K562 (cell line): ENCODE data around the gene SLC9A2. TPM values are rescaled to one million over a fixed set of nuclear protein-coding genes. Genes with fewer than 3 reads are reported as not detected.

Experiments
- ATAC-seq: fragments of 200-7000 bp; cut with Tn5 transposase; 3 replicates; pipeline ENCODE4 v1.9.1; 2020; ENCODE audit warnings: moderate library complexity
- BruUV-seq: library from RNA; stranded (reverse); fragments of 400-500 nt; replicated peaks from 2 replicates; lab custom pipeline; 2021; lab: Mats Ljungman, UMichigan
- CTCF ChIA-PET: fragments of 300-600 bp; formaldehyde crosslinking; extraction: SDS; loops from one replicate; lab custom pipeline; 2021; ENCODE audit warnings: low intra/inter-chr PET ratio; lab: Yijun Ruan, JAX
- POLR2A ChIA-PET: fragments of 300-600, 350-650 bp; sonication (Branson Sonifier 250); formaldehyde crosslinking; extraction: SDS; loops from one replicate; lab custom pipeline; 2021; ENCODE audit warnings: antibody characterized with exemption, inconsistent platforms; lab: Yijun Ruan, JAX
- DNase-seq, 4 experiments: peaks; one replicate each; pipeline versions ENCODE4 v3.0.0 to v3.0.0-alpha.2; 2011 to 2018; ENCODE audit warnings: low spot score in 3 of 4, mixed read lengths in 3 of 4; ENCODE audit errors: extremely low read depth in 1 of 4
- FAIRE-seq: peaks from 2 replicates; lab custom pipeline; 2011; peaks lifted over from hg19 to GRCh38; lab: Jason Lieb, UNC
- H2AFZ ChIP-seq: 2 replicates; pipeline ENCODE4 v1.6.0; 2011; ENCODE audit warnings: low read depth, low read length, control low read depth, inconsistent platforms
- H3K27ac ChIP-seq: fragments of 200-600 bp; 3 replicates; pipeline ENCODE4 v1.8.0; 2011; ENCODE audit warnings: low read depth, mild to moderate bottlenecking, control low read depth, inconsistent platforms, low read length, moderate library complexity, mixed read lengths; ENCODE audit errors: extremely low read depth
- H3K27me3 ChIP-seq, 2 experiments: fragments of 300-600 bp in 1 of 2; 2 replicates in 1 of 2; 3 replicates in 1 of 2; pipeline versions ENCODE4 v1.6.0 to v1.8.0; 2011; ENCODE audit warnings: inconsistent platforms in 2 of 2, low read length in 2 of 2, mild to moderate bottlenecking in 1 of 2, mixed read lengths in 1 of 2, moderate library complexity in 1 of 2; ENCODE audit not compliant: control insufficient read depth in 2 of 2, insufficient read depth in 2 of 2
- H3K36me3 ChIP-seq: fragments of 300-600 bp; 3 replicates; pipeline ENCODE4 v1.8.0; 2011; ENCODE audit warnings: mild to moderate bottlenecking, low read length, inconsistent platforms; ENCODE audit not compliant: control insufficient read depth, insufficient read depth
- H3K4me1 ChIP-seq, 2 experiments: fragments of 200-600 bp in 1 of 2; replicated peaks in 1 of 2; 2 replicates in 1 of 2; 3 replicates in 1 of 2; pipeline versions ENCODE4 v1.5.1 to v1.8.0; 2011; ENCODE audit warnings: inconsistent platforms in 2 of 2, low read length in 2 of 2, mild to moderate bottlenecking in 1 of 2, mixed read lengths in 1 of 2, moderate library complexity in 1 of 2; ENCODE audit not compliant: control insufficient read depth in 2 of 2, insufficient read depth in 2 of 2
- H3K4me2 ChIP-seq: 2 replicates; pipeline ENCODE4 v1.6.1; 2011; ENCODE audit warnings: low read length, control low read depth, inconsistent platforms, mixed read lengths; ENCODE audit not compliant: insufficient read depth
- H3K4me3 ChIP-seq: fragments of 200-600 bp; sonication (generic), shearing (Covaris generic); 2 replicates; pipeline ENCODE4 v1.5.1; 2016; ENCODE audit warnings: control low read depth, inconsistent platforms
- H3K79me2 ChIP-seq: fragments of 200-600 bp; 3 replicates; pipeline ENCODE4 v1.8.0; 2011; ENCODE audit warnings: low read length, inconsistent platforms; ENCODE audit not compliant: control insufficient read depth, insufficient read depth
- H3K9ac ChIP-seq, 2 experiments: 2 replicates each; pipeline versions ENCODE4 v1.6.0 to v1.6.1; 2011; ENCODE audit warnings: low read depth in 2 of 2, low read length in 2 of 2, control low read depth in 1 of 2, inconsistent platforms in 1 of 2, mild to moderate bottlenecking in 1 of 2, mixed read lengths in 1 of 2; ENCODE audit not compliant: insufficient read depth in 1 of 2
- H3K9me1 ChIP-seq: one replicate; pipeline ENCODE4 v1.6.0; 2011; ENCODE audit warnings: inconsistent platforms, mild to moderate bottlenecking, low read length, moderate library complexity; ENCODE audit not compliant: control insufficient read depth, insufficient read depth
- H3K9me3 ChIP-seq: replicated peaks from 2 replicates; pipeline ENCODE4 v1.5.1; 2011; ENCODE audit warnings: low read depth, low read length, inconsistent platforms; ENCODE audit not compliant: control insufficient read depth, insufficient read depth
- H4K20me1 ChIP-seq: replicated peaks from 2 replicates; pipeline ENCODE4 v1.6.1; 2011; ENCODE audit warnings: low read length, inconsistent platforms, mixed read lengths; ENCODE audit not compliant: control insufficient read depth, insufficient read depth
- ETV5 ChIP-seq: sonication (generic); formaldehyde crosslinking; IDR thresholded peaks from 2 replicates; pipeline ENCODE4 v1.4.0; 2020; ENCODE audit warnings: low read depth, mild to moderate bottlenecking, missing genetic modification reagents
- PBX2 ChIP-seq, 2 experiments: IDR thresholded peaks in 1 of 2; conservative IDR thresholded peaks in 1 of 2; 2 replicates each; pipeline ENCODE4 v1.6.1; 2016; ENCODE audit warnings: low read depth in 2 of 2, mild to moderate bottlenecking in 1 of 2, missing compliant biosample characterization in 1 of 2, missing genetic modification characterization in 1 of 2, moderate library complexity in 1 of 2
- RNF2 ChIP-seq: sonication (generic); IDR thresholded peaks from 2 replicates; pipeline ENCODE4 v1.6.1; 2016
- SOX6 ChIP-seq: fragments of 450-650 bp; IDR thresholded peaks from 2 replicates; pipeline ENCODE4 v1.6.1; 2014; ENCODE audit warnings: mild to moderate bottlenecking
- SRSF7 ChIP-seq: fragments of 200-400 bp; formaldehyde crosslinking; optimal IDR thresholded peaks from 2 replicates; pipeline ENCODE3; 2017; ENCODE audit warnings: mild to moderate bottlenecking, low read depth, low read length
- ZNF316 ChIP-seq: fragments of 450-650 bp; IDR thresholded peaks from 2 replicates; pipeline ENCODE4 v1.6.1; 2016
- WGBS: fragments of 100-300 bp; shearing (Covaris generic); methylation state at CpG from one replicate; pipeline ENCODE4 v1.1.6; 2016; ENCODE audit warnings: low coverage, mixed read lengths; ENCODE audit not compliant: insufficient coverage; ENCODE audit errors: missing lambda C conversion rate; 5-methylcytosine and 5-hydroxymethylcytosine counted together
- in situ Hi-C: fragments of 300-500 bp; cut with MboI; formaldehyde crosslinking; loops from 4 replicates; pipeline ENCODE4 v1.15.0; 2018; ENCODE audit warnings: inconsistent platforms, mixed read lengths
- intact Hi-C: fragments of 100-400 bp; cut with micrococcal nuclease; formaldehyde crosslinking; loops from 2 replicates; pipeline ENCODE4 v1.14.2; 2022
- polyA plus RNA-seq, 8 experiments: library from polyadenylated mRNA; depleted of rRNA in 4 of 8; stranded (reverse) in 5 of 8; unstranded in 3 of 8; fragments of >200 nt; fragmentation: Nextera tagmentation in 2 of 8; fragmentation: Illumina TruSeq in 1 of 8; extraction: Ambion mirVana in 2 of 8; extraction: Trizol in 1 of 8; gene quantifications; 2 replicates each; pipeline versions ENCODE4 v1.2.1 to v1.2.3, GENCODE V29; 2011 to 2014; ENCODE audit warnings: inconsistent platforms in 1 of 8, missing spikeins in 1 of 8
- total RNA-seq, 7 experiments: library from RNA; depleted of rRNA in 6 of 7; stranded (reverse); fragments of >200 nt in 6 of 7; fragmentation: Illumina TruSeq in 2 of 7; extraction: Trizol in 2 of 7; gene quantifications; 2 replicates each; pipeline versions ENCODE4 v1.2.1 to v1.2.3, GENCODE V29; 2011 to 2021; ENCODE audit warnings: low replicate concordance in 1 of 7

The SLC9A2 gene
- total and polyA plus RNA-seq, 9 of the 15 experiments (the other 6 are each of a cell fraction or from before 2014, with no cell fraction given): 0.45 to 3.3 (median 1.6) TPM

- 0% methylated on average over 2 of the region's 2 CpGs for WGBS
- CTCF ChIA-PET: no interaction called here
Observed at GRCh38 chr2:102578376-102578775, 41.0 kb upstream of the SLC9A2 start.

More at GRCh38 chr2:102578376-102578775, 41.0 kb upstream of the SLC9A2 start:
- Histone ChIP-seq H3K4me2 (no peak overlapping the region), H3K27ac (no peak overlapping the region), H4K20me1 (no peaks in the 10 kb centered on the region), H3K27me3 (no peaks in the 10 kb centered on the region), H3K9ac (no peak overlapping the region), H3K9me1 (no peaks in the 10 kb centered on the region), H3K79me2 (no peaks in the 10 kb centered on the region), H3K4me3 (no peak overlapping the region), H3K9me3 (no peaks in the 10 kb centered on the region), H3K36me3 (no peaks in the 10 kb centered on the region), H3K4me1 (no peaks in the 10 kb centered on the region), H2AFZ (no peak overlapping the region)
- intact Hi-C loops: no loop called here
- in situ Hi-C loops: no loop called here
- POLR2A ChIA-PET: no interaction called here
- ATAC-seq (no peak), DNase-seq (no peak), FAIRE-seq (no peak)
- TF ChIP-seq PBX2 (CRISPR knock-in tag; IDR thresholded peaks at IDR 0.05; ENCODE audit: low read depth): no peak
- TF ChIP-seq PBX2 (tag; conservative IDR thresholded peaks at IDR 0.05; ENCODE audit: low read depth): no peak
- no peak for TF ChIP-seq ETV5 (CRISPR knock-in tag)
- TF ChIP-seq SOX6: no peak
- TF ChIP-seq SRSF7: no peak
- TF ChIP-seq ZNF316: no peak
- TF ChIP-seq RNF2: no peak
- BruUV-seq: no TSS peak
